SK-N-SH (cell line): ENCODE measurements around the gene C2CD4C. TPM values are rescaled to one million over a fixed set of nuclear protein-coding genes. Genes with fewer than 3 reads are reported as not detected.

ENCODE experiments used
- CTCF ChIA-PET: fragments of 300-600, 350-600 bp; formaldehyde crosslinking; extraction: SDS; loops from one replicate; lab custom pipeline; 2021; lab: Yijun Ruan, JAX
- POLR2A ChIA-PET: fragments of 350-600 bp; sonication (Branson Sonifier 250); formaldehyde crosslinking; extraction: SDS; loops from one replicate; lab custom pipeline; 2020; ENCODE audit warnings: antibody characterized with exemption, inconsistent platforms; lab: Yijun Ruan, JAX
- DNase-seq: peaks from one replicate; pipeline ENCODE4 v3.0.0; 2012
- H2AFZ ChIP-seq: fragments of 200-600 bp; sonication (generic); 2 replicates; pipeline ENCODE4 v1.8.1; 2016; ENCODE audit warnings: antibody characterized with exemption, mild to moderate bottlenecking, low read depth
- H3F3A ChIP-seq: fragments of 200-600 bp; sonication (generic); replicated peaks from 2 replicates; pipeline ENCODE3; 2016; ENCODE audit warnings: antibody characterized with exemption, mild to moderate bottlenecking; ENCODE audit not compliant: insufficient read depth
- H3K27ac ChIP-seq, 2 experiments: fragments of 200-500 bp in 1 of 2; fragments of 200-600 bp in 1 of 2; sonication (Bioruptor generic) in 1 of 2; sonication (generic), shearing (Covaris generic) in 1 of 2; 2 replicates each; pipeline versions ENCODE4 v1.5.1 to v1.6.1; 2014 to 2016; ENCODE audit warnings: low read depth in 2 of 2, inconsistent platforms in 1 of 2, low read length in 1 of 2, mild to moderate bottlenecking in 1 of 2, mixed read lengths in 1 of 2
- H3K27me3 ChIP-seq: fragments of 200-600 bp; sonication (generic), shearing (Covaris generic); 2 replicates; pipeline ENCODE4 v1.6.1; 2016; ENCODE audit warnings: mixed run types; ENCODE audit not compliant: insufficient read depth
- H3K36me3 ChIP-seq, 2 experiments: fragments of 200-500 bp in 1 of 2; fragments of 200-600 bp in 1 of 2; sonication (Bioruptor generic) in 1 of 2; sonication (generic) in 1 of 2; replicated peaks in 1 of 2; 2 replicates each; pipeline versions ENCODE3 to v1.5.1; 2014 to 2016; ENCODE audit warnings: low read length in 1 of 2, mild to moderate bottlenecking in 1 of 2; ENCODE audit not compliant: insufficient read depth in 2 of 2, control insufficient read depth in 1 of 2
- H3K4me1 ChIP-seq, 2 experiments: fragments of 200-500 bp in 1 of 2; fragments of 200-600 bp in 1 of 2; sonication (Bioruptor generic) in 1 of 2; sonication (generic), shearing (Covaris generic) in 1 of 2; 2 replicates each; pipeline versions ENCODE4 v1.5.1 to v1.6.1; 2014 to 2016; ENCODE audit warnings: low read depth in 1 of 2, low read length in 1 of 2, mixed run types in 1 of 2; ENCODE audit not compliant: insufficient read depth in 2 of 2, control insufficient read depth in 1 of 2
- H3K4me2 ChIP-seq: fragments of 200-600 bp; sonication (generic), shearing (Covaris generic); 2 replicates; pipeline ENCODE4 v1.6.1; 2017; ENCODE audit warnings: mixed run types
- H3K4me3 ChIP-seq, 2 experiments: fragments of 200-500 bp in 1 of 2; fragments of 200-600 bp in 1 of 2; sonication (Bioruptor generic) in 1 of 2; sonication (generic), shearing (Covaris generic) in 1 of 2; 2 replicates each; pipeline versions ENCODE4 v1.5.1 to v1.8.1; 2014 to 2016; ENCODE audit warnings: low read depth in 2 of 2, inconsistent platforms in 1 of 2, low read length in 1 of 2, mild to moderate bottlenecking in 1 of 2, mixed read lengths in 1 of 2, moderate library complexity in 1 of 2
- H3K79me2 ChIP-seq: fragments of 200-600 bp; sonication (generic); 2 replicates; pipeline ENCODE4 v1.8.1; 2017; ENCODE audit warnings: mild to moderate bottlenecking; ENCODE audit not compliant: insufficient read depth
- H3K9ac ChIP-seq: fragments of 200-600 bp; sonication (generic); 2 replicates; pipeline ENCODE4 v1.6.1; 2017; ENCODE audit warnings: mixed run types
- H3K9me2 ChIP-seq: fragments of 200-600 bp; sonication (generic); 2 replicates; pipeline ENCODE4 v1.6.1; 2017; ENCODE audit warnings: mixed run types
- H3K9me3 ChIP-seq: fragments of 200-600 bp; sonication (generic); 2 replicates; pipeline ENCODE4 v1.6.1; 2017; ENCODE audit warnings: mixed run types, mild to moderate bottlenecking, moderate library complexity
- H4K20me1 ChIP-seq: fragments of 200-600 bp; sonication (generic); 2 replicates; pipeline ENCODE4 v1.6.1; 2017; ENCODE audit warnings: mild to moderate bottlenecking, mixed run types; ENCODE audit not compliant: insufficient read depth
- EP300 ChIP-seq, 2 experiments: IDR thresholded peaks; 2 replicates each; pipeline versions ENCODE4 v1.4.0 to v1.6.1; 2012; ENCODE audit warnings: borderline replicate concordance in 1 of 2, low read depth in 1 of 2, low read length in 1 of 2
- EZH2phosphoT487 ChIP-seq: fragments of 200-600 bp; sonication (generic); IDR thresholded peaks from 2 replicates; pipeline ENCODE4 v1.6.1; 2017; ENCODE audit warnings: low read depth, mixed run types, mild to moderate bottlenecking, antibody characterized with exemption, moderate library complexity, borderline replicate concordance
- FOXM1 ChIP-seq: IDR thresholded peaks from 2 replicates; pipeline ENCODE4 v1.4.0; 2012; ENCODE audit warnings: low read depth, mild to moderate bottlenecking
- IRF3 ChIP-seq: fragments of 150-350 bp; IDR thresholded peaks from 2 replicates; pipeline ENCODE4 v1.6.1; 2016; ENCODE audit warnings: mild to moderate bottlenecking, low read depth, low read length
- MAX ChIP-seq: IDR thresholded peaks from 2 replicates; pipeline ENCODE4 v1.4.0; 2012; ENCODE audit warnings: low read depth
- NFIC ChIP-seq: IDR thresholded peaks from 2 replicates; pipeline ENCODE4 v1.4.0; 2012; ENCODE audit warnings: borderline replicate concordance
- NRF1 ChIP-seq: IDR thresholded peaks from 2 replicates; pipeline ENCODE4 v1.6.1; 2012; ENCODE audit warnings: low read depth, mild to moderate bottlenecking, low read length
- RAD21 ChIP-seq: IDR thresholded peaks from 2 replicates; pipeline ENCODE4 v1.6.1; 2012; ENCODE audit warnings: mild to moderate bottlenecking, low read length
- SIN3A ChIP-seq: IDR thresholded peaks from 2 replicates; pipeline ENCODE4 v1.6.1; 2012; ENCODE audit warnings: low read depth, mild to moderate bottlenecking, low read length, moderate library complexity, borderline replicate concordance
- TAF1 ChIP-seq: IDR thresholded peaks from 2 replicates; pipeline ENCODE4 v1.6.1; 2012; ENCODE audit warnings: low read depth, mild to moderate bottlenecking, low read length, moderate library complexity, borderline replicate concordance
- USF2 ChIP-seq: fragments of 150-350 bp; IDR thresholded peaks from 2 replicates; pipeline ENCODE4 v1.6.1; 2017; ENCODE audit warnings: antibody characterized with exemption, low read length, low read depth, borderline replicate concordance
- YY1 ChIP-seq: IDR thresholded peaks from 2 replicates; pipeline ENCODE4 v1.4.0; 2012; ENCODE audit warnings: low read depth, mild to moderate bottlenecking
- WGBS: methylation state at CpG from one replicate; pipeline ENCODE4 v1.1.6; 2017; ENCODE audit warnings: low lambda C conversion rate; 5-methylcytosine and 5-hydroxymethylcytosine counted together
- polyA plus RNA-seq, 3 experiments: library from polyadenylated mRNA; depleted of rRNA; stranded (reverse); fragments of >200 nt; gene quantifications; 2 replicates each; pipeline ENCODE4 v1.2.3, GENCODE V29; 2012

Gene C2CD4C
- polyA plus RNA-seq, 1 of the 3 experiments (the other 2 are of a cell fraction): 0.23 TPM

GRCh38 chr19:441213-441836 lies 32.4 kb upstream of the C2CD4C start:
- WGBS: 61% methylated on average over 23 of the region's 23 CpGs
- no peak overlapping the region for H3K4me3 ChIP-seq
- no peaks in the 10 kb centered on the region for H3K9me2 ChIP-seq
- CTCF ChIA-PET: no interaction called here
- H3K27me3 ChIP-seq: no peaks in the 10 kb centered on the region
- no peaks in the 10 kb centered on the region for H3K79me2 ChIP-seq
- no peak overlapping the region for H3K4me2 ChIP-seq
- POLR2A ChIA-PET: no interaction called here
- no peak overlapping the region for H3K27ac ChIP-seq
- DNase-seq: no peak
- no peaks in the 10 kb centered on the region for H4K20me1 ChIP-seq
- TF ChIP-seq NRF1: no peak
- TF ChIP-seq EP300 (IDR thresholded peaks at IDR 0.05; ENCODE audit: borderline replicate concordance in 1 of 2, low read depth in 1 of 2, low read length in 1 of 2): no peak
- TF ChIP-seq SIN3A: no peak
- TF ChIP-seq USF2: no peak
- TF ChIP-seq MAX: no peak
- TF ChIP-seq NFIC: no peak
- TF ChIP-seq RAD21: no peak
- no peak for TF ChIP-seq FOXM1
- TF ChIP-seq YY1: no peak
- no peak for TF ChIP-seq TAF1
- TF ChIP-seq, all 33 proteins: peak for 0
- no peaks in the 10 kb centered on the region for H3K4me1 ChIP-seq
- H3K36me3 ChIP-seq: no peaks in the 10 kb centered on the region
- H3F3A ChIP-seq: no peaks in the 10 kb centered on the region
- no peak overlapping the region for H3K9ac ChIP-seq
- H2AFZ ChIP-seq: no peak overlapping the region
- no peaks in the 10 kb centered on the region for H3K9me3 ChIP-seq

GRCh38 chr19:440391-441212 lies 31.7 kb upstream of the C2CD4C start:
- ChIA-PET CTCF (no interaction called here), POLR2A (no interaction called here)
- H3K27me3 ChIP-seq: no peaks in the 10 kb centered on the region
- H2AFZ ChIP-seq: no peak overlapping the region
- H4K20me1 ChIP-seq: no peaks in the 10 kb centered on the region
- H3K4me1 ChIP-seq: no peaks in the 10 kb centered on the region
- no peaks in the 10 kb centered on the region for H3K36me3 ChIP-seq
- no peak overlapping the region for H3K4me2 ChIP-seq
- no peaks in the 10 kb centered on the region for H3K9me2 ChIP-seq
- DNase-seq: no peak
- no peaks in the 10 kb centered on the region for H3K79me2 ChIP-seq
- no peak overlapping the region for H3K27ac ChIP-seq
- no peak overlapping the region for H3K9ac ChIP-seq
- no peaks in the 10 kb centered on the region for H3F3A ChIP-seq
- H3K4me3 ChIP-seq: no peak overlapping the region
- H3K9me3 ChIP-seq: no peaks in the 10 kb centered on the region
- TF ChIP-seq NRF1 (no peak), IRF3 (no peak), EZH2phosphoT487 (no peak)
- 81% methylated on average over 33 of the region's 48 CpGs for WGBS
